Stomach (tissue), 4 donors: ENCODE data around the gene CRTC3.

Source experiments
- CTCF ChIP-seq, 7 experiments: fragments of 450-650 bp in 4 of 7; fragments of 200-600 bp in 3 of 7; sonication (generic) in 3 of 7; IDR thresholded peaks; one replicate each; pipeline ENCODE4 v1.5.1; 2016 to 2019; ENCODE audit warnings: antibody characterized with exemption in 7 of 7, control low read depth in 2 of 7, mild to moderate bottlenecking in 1 of 7
- EP300 ChIP-seq: sonication (generic); formaldehyde crosslinking; IDR thresholded peaks from one replicate; pipeline ENCODE4 v1.6.1; 2017; ENCODE audit warnings: antibody characterized with exemption
- POLR2A ChIP-seq, 4 donors: fragments of 450-650 bp; IDR thresholded peaks; one replicate each; pipeline ENCODE4 v1.6.1; 2016; ENCODE audit warnings: antibody characterized with exemption in 4 of 4, control low read depth in 2 of 4, mild to moderate bottlenecking in 1 of 4, moderate library complexity in 1 of 4
- POLR2AphosphoS5 ChIP-seq, 3 donors: sonication (generic); formaldehyde crosslinking; IDR thresholded peaks; one replicate each; pipeline ENCODE4 v1.6.1; 2016; ENCODE audit warnings: antibody characterized with exemption in 3 of 3

GRCh38 chr15:90482124-90483011, 47.4 kb upstream of the CRTC3 start:
- TF ChIP-seq POLR2AphosphoS5 (IDR thresholded peaks at IDR 0.05), result no peak
- peak in 5 of 7 experiments; percentile 69 to 84 (median 77) for TF ChIP-seq CTCF (IDR thresholded peaks at IDR 0.05)
- no peak for TF ChIP-seq POLR2A (IDR thresholded peaks at IDR 0.05)
- TF ChIP-seq EP300, result no peak
